ENCODE data around the gene CACNB3. TPM values are rescaled to one million over a fixed set of nuclear protein-coding genes. Genes with fewer than 3 reads are reported as not detected.

The CACNB3 gene
- total and polyA plus RNA-seq, 2 of the 13 experiments (the other 11 are each of a cell fraction or from before 2014, with no cell fraction given), result 0.29 to 0.54 TPM

DNA sequence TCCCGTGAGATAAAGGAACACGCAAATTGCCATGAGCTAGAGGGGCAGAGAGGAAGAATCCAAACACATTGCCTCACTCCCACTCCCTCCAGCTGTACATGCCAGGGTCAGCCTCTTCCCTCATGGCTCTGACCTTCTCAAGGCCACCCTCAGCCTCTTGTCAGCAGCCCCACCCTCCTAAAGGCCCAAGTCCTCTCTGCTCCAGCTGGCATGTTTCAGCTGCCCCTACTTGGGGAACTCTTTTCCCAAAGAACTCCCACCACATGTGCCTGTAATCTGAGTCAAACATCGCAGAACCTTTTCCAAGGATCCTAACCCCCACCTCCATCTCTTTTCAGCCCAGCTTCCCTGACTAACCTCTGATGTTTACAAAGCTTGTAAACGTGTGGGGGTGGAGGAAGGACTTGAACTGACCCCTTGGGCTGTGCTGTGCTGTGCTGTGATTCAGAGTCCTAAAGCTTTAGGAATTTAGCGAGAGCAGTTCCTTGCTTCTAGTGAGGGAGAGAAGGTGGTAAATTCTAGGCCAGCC, 7.3 kb upstream of the CACNB3 start (continued):
- no peak for TF ChIP-seq ZBTB44 (CRISPR knock-in tag; IDR thresholded peaks at IDR 0.05)
- no peak for TF ChIP-seq SIN3B (IDR thresholded peaks at IDR 0.05; ENCODE audit: low read length)
- no peak for TF ChIP-seq RFX1 (IDR thresholded peaks at IDR 0.05)
- no peak for TF ChIP-seq ELF4 (CRISPR knock-in tag; IDR thresholded peaks at IDR 0.05; ENCODE audit: borderline replicate concordance)
- TF ChIP-seq ZNF761 (CRISPR knock-in tag; conservative IDR thresholded peaks at IDR 0.05), result no peak
- TF ChIP-seq PAX8 (CRISPR knock-in tag; IDR thresholded peaks at IDR 0.05; ENCODE audit: borderline replicate concordance), result no peak
- TF ChIP-seq AKNA (CRISPR knock-in tag; IDR thresholded peaks at IDR 0.05; ENCODE audit: borderline replicate concordance), result no peak
- no peak for TF ChIP-seq MYNN (CRISPR knock-in tag; IDR thresholded peaks at IDR 0.05; ENCODE audit: low read depth)
- TF ChIP-seq THAP7 (CRISPR knock-in tag; IDR thresholded peaks at IDR 0.05), result no peak
- TF ChIP-seq U2AF1 (optimal IDR thresholded peaks at IDR 0.05; ENCODE audit: low read depth, low read length), result no peak
- TF ChIP-seq PBX3 (CRISPR knock-in tag; IDR thresholded peaks at IDR 0.05; ENCODE audit: borderline replicate concordance), result no peak
- TF ChIP-seq, protein P1, sequence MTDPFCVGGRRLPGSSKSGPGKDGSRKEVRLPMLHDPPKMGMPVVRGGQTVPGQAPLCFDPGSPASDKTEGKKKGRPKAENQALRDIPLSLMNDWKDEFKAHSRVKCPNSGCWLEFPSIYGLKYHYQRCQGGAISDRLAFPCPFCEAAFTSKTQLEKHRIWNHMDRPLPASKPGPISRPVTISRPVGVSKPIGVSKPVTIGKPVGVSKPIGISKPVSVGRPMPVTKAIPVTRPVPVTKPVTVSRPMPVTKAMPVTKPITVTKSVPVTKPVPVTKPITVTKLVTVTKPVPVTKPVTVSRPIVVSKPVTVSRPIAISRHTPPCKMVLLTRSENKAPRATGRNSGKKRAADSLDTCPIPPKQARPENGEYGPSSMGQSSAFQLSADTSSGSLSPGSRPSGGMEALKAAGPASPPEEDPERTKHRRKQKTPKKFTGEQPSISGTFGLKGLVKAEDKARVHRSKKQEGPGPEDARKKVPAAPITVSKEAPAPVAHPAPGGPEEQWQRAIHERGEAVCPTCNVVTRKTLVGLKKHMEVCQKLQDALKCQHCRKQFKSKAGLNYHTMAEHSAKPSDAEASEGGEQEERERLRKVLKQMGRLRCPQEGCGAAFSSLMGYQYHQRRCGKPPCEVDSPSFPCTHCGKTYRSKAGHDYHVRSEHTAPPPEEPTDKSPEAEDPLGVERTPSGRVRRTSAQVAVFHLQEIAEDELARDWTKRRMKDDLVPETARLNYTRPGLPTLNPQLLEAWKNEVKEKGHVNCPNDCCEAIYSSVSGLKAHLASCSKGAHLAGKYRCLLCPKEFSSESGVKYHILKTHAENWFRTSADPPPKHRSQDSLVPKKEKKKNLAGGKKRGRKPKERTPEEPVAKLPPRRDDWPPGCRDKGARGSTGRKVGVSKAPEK (CRISPR knock-in tag; IDR thresholded peaks at IDR 0.05; ENCODE audit: borderline replicate concordance), result no peak
- TF ChIP-seq ZNF530 (CRISPR knock-in tag; IDR thresholded peaks at IDR 0.05; ENCODE audit: low read depth), result no peak
- no peak for TF ChIP-seq ZNF597 (CRISPR knock-in tag; IDR thresholded peaks at IDR 0.05)
- no peak for TF ChIP-seq CREM (IDR thresholded peaks at IDR 0.05)
- TF ChIP-seq CREM (CRISPR knock-in tag; IDR thresholded peaks at IDR 0.05), result no peak
